ACC112 (cell line): ENCODE measurements around the gene SP8.

Experiments
- H2AFZ ChIP-seq: fragments of 200-600 bp; sonication (generic); one replicate; pipeline ENCODE4 v1.6.0; 2017; ENCODE audit warnings: antibody characterized with exemption, low read length; ENCODE audit not compliant: unreplicated experiment
- H3K27ac ChIP-seq: fragments of 200-600 bp; sonication (generic); 2 replicates; pipeline ENCODE4 v1.5.1; 2014; ENCODE audit warnings: low read depth, mild to moderate bottlenecking, antibody characterized with exemption, low read length, moderate library complexity
- H3K27me3 ChIP-seq: fragments of 200-600 bp; sonication (generic); 2 replicates; pipeline ENCODE4 v1.6.1; 2014; ENCODE audit warnings: mild to moderate bottlenecking, antibody characterized with exemption, low read length, moderate library complexity, mixed read lengths; ENCODE audit not compliant: insufficient read depth
- H3K36me3 ChIP-seq: fragments of 200-600 bp; sonication (generic); 2 replicates; pipeline ENCODE4 v1.6.1; 2016; ENCODE audit warnings: mild to moderate bottlenecking, antibody characterized with exemption, low read length, moderate library complexity, mixed read lengths; ENCODE audit not compliant: insufficient read depth
- H3K4me1 ChIP-seq: fragments of 200-600 bp; sonication (generic); one replicate; pipeline ENCODE4 v1.6.1; 2016; ENCODE audit warnings: low read length, mixed read lengths; ENCODE audit not compliant: insufficient read depth, unreplicated experiment, control insufficient read depth
- H3K4me3 ChIP-seq: fragments of 200-600 bp; sonication (generic); 2 replicates; pipeline ENCODE4 v1.5.1; 2014; ENCODE audit warnings: mild to moderate bottlenecking, low read depth, low read length
- H3K79me2 ChIP-seq: fragments of 200-600 bp; sonication (generic); one replicate; pipeline ENCODE4 v1.6.0; 2016; ENCODE audit warnings: low read length; ENCODE audit not compliant: control insufficient read depth, unreplicated experiment, insufficient read depth

The SP8 gene

GRCh38 chr7:20794676-20795075, 8.0 kb upstream of the SP8 start:
- Histone ChIP-seq H3K36me3 (no peaks in the 10 kb centered on the region), H3K4me1 (no peaks in the 10 kb centered on the region), H2AFZ (no peak overlapping the region), H3K79me2 (no peaks in the 10 kb centered on the region), H3K27me3 (peaks cover 96% of the 10 kb centered on the region), H3K4me3 (no peak overlapping the region), H3K27ac (no peak overlapping the region)

GRCh38 chr7:20793694-20794394, 7.2 kb upstream of the SP8 start:
- H3K27ac ChIP-seq, result no peak overlapping the region
- no peaks in the 10 kb centered on the region for H3K4me1 ChIP-seq
- H3K36me3 ChIP-seq, result no peaks in the 10 kb centered on the region
- H3K4me3 ChIP-seq, result no peak overlapping the region
- H2AFZ ChIP-seq, result no peak overlapping the region
- peaks cover 97% of the 10 kb centered on the region for H3K27me3 ChIP-seq
- H3K79me2 ChIP-seq, result no peaks in the 10 kb centered on the region

GRCh38 chr7:20793248-20793647, 6.6 kb upstream of the SP8 start:
- Histone ChIP-seq H3K79me2 (no peaks in the 10 kb centered on the region), H3K4me1 (no peaks in the 10 kb centered on the region), H3K27me3 (peaks cover 97% of the 10 kb centered on the region), H3K4me3 (no peak overlapping the region), H3K36me3 (no peaks in the 10 kb centered on the region), H3K27ac (no peak overlapping the region), H2AFZ (no peak overlapping the region)

- no peaks in the 10 kb centered on the region for H3K4me1 ChIP-seq
- no peaks in the 10 kb centered on the region for H3K79me2 ChIP-seq
Measured at GRCh38 chr7:20791538-20792434, 5.1 kb upstream of the SP8 start.

GRCh38 chr7:20790375-20790774, 3.7 kb upstream of the SP8 start:
- Histone ChIP-seq H3K4me1 (no peaks in the 10 kb centered on the region), H3K27me3 (peaks cover 99% of the 10 kb centered on the region), H3K27ac (no peak overlapping the region), H2AFZ (no peak overlapping the region), H3K4me3 (no peak overlapping the region), H3K36me3 (no peaks in the 10 kb centered on the region), H3K79me2 (no peaks in the 10 kb centered on the region)

More at GRCh38 chr7:20791538-20792434, 5.1 kb upstream of the SP8 start:
- no peak overlapping the region for H2AFZ ChIP-seq
- H3K4me3 ChIP-seq, result no peak overlapping the region
- no peaks in the 10 kb centered on the region for H3K36me3 ChIP-seq
- H3K27me3 ChIP-seq, result peaks cover 99% of the 10 kb centered on the region
- no peak overlapping the region for H3K27ac ChIP-seq

- H3K27me3 ChIP-seq, result peaks cover 99% of the 10 kb centered on the region
- no peaks in the 10 kb centered on the region for H3K36me3 ChIP-seq
- H3K4me1 ChIP-seq, result no peaks in the 10 kb centered on the region
- no peak overlapping the region for H3K4me3 ChIP-seq
- no peak overlapping the region for H2AFZ ChIP-seq
- H3K79me2 ChIP-seq, result no peaks in the 10 kb centered on the region
- no peak overlapping the region for H3K27ac ChIP-seq
Measured at GRCh38 chr7:20788420-20788990, 1.8 kb upstream of the SP8 start.

- Histone ChIP-seq H3K4me1 (no peaks in the 10 kb centered on the region), H3K27ac (no peak overlapping the region), H2AFZ (no peak overlapping the region), H3K4me3 (no peak overlapping the region), H3K27me3 (peaks cover 99% of the 10 kb centered on the region), H3K79me2 (no peaks in the 10 kb centered on the region), H3K36me3 (no peaks in the 10 kb centered on the region)
Measured at GRCh38 chr7:20787660-20788419, 1.2 kb upstream of the SP8 start.

- Histone ChIP-seq H3K36me3 (no peaks in the 10 kb centered on the region), H2AFZ (no peak overlapping the region), H3K4me3 (peak overlapping the region; percentile 32; the same call in 1 of the 2 replicates), H3K27me3 (peaks cover 99% of the 10 kb centered on the region), H3K27ac (no peak overlapping the region), H3K4me1 (no peaks in the 10 kb centered on the region), H3K79me2 (no peaks in the 10 kb centered on the region)
Measured at GRCh38 chr7:20786421-20786778, 286 bp downstream of the SP8 start.

- Histone ChIP-seq H3K27me3 (peaks cover 99% of the 10 kb centered on the region), H3K79me2 (no peaks in the 10 kb centered on the region), H3K4me3 (peak overlapping the region; percentile 41; the same call in 1 of the 2 replicates), H2AFZ (no peak overlapping the region), H3K36me3 (no peaks in the 10 kb centered on the region), H3K27ac (no peak overlapping the region), H3K4me1 (no peaks in the 10 kb centered on the region)
Measured at GRCh38 chr7:20786049-20786412, 655 bp downstream of the SP8 start.
